ENCODE results near the gene HIP1R.

The HIP1R gene

GRCh38 chr12:122871851-122872780 is 36.9 kb downstream of the HIP1R start:
- Histone ChIP-seq H3K4me1 (ENCODE audit: control insufficient read depth, insufficient read depth, low read length) (peaks cover 25% of the 10 kb centered on the region), H3K36me3 (ENCODE audit: control insufficient read depth in 2 of 2, insufficient read depth in 1 of 2, low read length in 2 of 2) (peaks cover 0 to 39% of the 10 kb centered on the region in 2 experiments; a peak in 2 of 3 replicates), H3K4me3 (ENCODE audit: low read depth, low read length) (no peak overlapping the region), H3K9me3 (ENCODE audit: control insufficient read depth, insufficient read depth, low read depth, low read length) (no peaks in the 10 kb centered on the region), H3K27ac (ENCODE audit: extremely low read depth, low read depth, low read length) (no peak overlapping the region)
- TF ChIP-seq ZNF292 (tag by site-specific recombination; IDR thresholded peaks at IDR 0.05; ENCODE audit: borderline replicate concordance, low read depth) = no peak
- TF ChIP-seq ZNF354C (tag by site-specific recombination; IDR thresholded peaks at IDR 0.05; ENCODE audit: borderline replicate concordance, low read depth) = no peak
- TF ChIP-seq ZNF600 (tag by site-specific recombination; IDR thresholded peaks at IDR 0.05) = peak; percentile 50
- TF ChIP-seq ZNF18 (tag by site-specific recombination; IDR thresholded peaks at IDR 0.05) = 0 out of 2 replicates have a peak, but pooled peaks have one; percentile 17
- TF ChIP-seq ZNF341 (tag by site-specific recombination; IDR thresholded peaks at IDR 0.05; ENCODE audit: low read depth) = peak; percentile 70; the same call in 1 of the 2 replicates
- 0 out of 2 replicates have a peak, but pooled peaks have one; percentile 40 for TF ChIP-seq IKZF3 (tag by site-specific recombination; IDR thresholded peaks at IDR 0.05)
- no peak for TF ChIP-seq ZNF366 (tag by site-specific recombination; conservative IDR thresholded peaks at IDR 0.05)
- 0 out of 2 replicates have a peak, but pooled peaks have one; percentile 8 for TF ChIP-seq GLIS1 (tag by site-specific recombination; IDR thresholded peaks at IDR 0.05)
- TF ChIP-seq ZBTB17 (tag by site-specific recombination; IDR thresholded peaks at IDR 0.05) = peak; percentile 35; the same call in 1 of the 2 replicates
- TF ChIP-seq HIC1 (tag by site-specific recombination; IDR thresholded peaks at IDR 0.05) = peak; percentile 26; the same call in 1 of the 2 replicates
- TF ChIP-seq ZBTB48 (tag by site-specific recombination; IDR thresholded peaks at IDR 0.05) = peak; percentile 72; the same call in 1 of the 2 replicates
- TF ChIP-seq ZIC2 (tag by site-specific recombination; IDR thresholded peaks at IDR 0.05) = peak; percentile 56
- POLR2A ChIA-PET = no interaction called here
- CTCF ChIA-PET = interaction anchor here (0.6 to 3.1 kb wide), 4 partner anchors 8 to 398 kb away, joined by 3 to 11 read pairs (median 3); no protein-coding TSS in a partner anchor

GRCh38 chr12:122872815-122873361 is 37.6 kb downstream of the HIP1R start:
- CTCF ChIA-PET = interaction anchor here (0.6 to 3.1 kb wide), 3 partner anchors 8 to 398 kb away, joined by 3 to 11 read pairs (median 3); no protein-coding TSS in a partner anchor

More at GRCh38 chr12:122872815-122873361, 37.6 kb downstream of the HIP1R start:
- Histone ChIP-seq H3K4me1 (ENCODE audit: control insufficient read depth, insufficient read depth, low read length) (peaks cover 32% of the 10 kb centered on the region), H3K9me3 (ENCODE audit: control insufficient read depth, insufficient read depth, low read depth, low read length) (no peaks in the 10 kb centered on the region), H3K4me3 (ENCODE audit: low read depth, low read length) (no peak overlapping the region), H3K27ac (ENCODE audit: extremely low read depth, low read depth, low read length) (no peak overlapping the region), H3K36me3 (ENCODE audit: control insufficient read depth in 2 of 2, insufficient read depth in 1 of 2, low read length in 2 of 2) (peaks cover 0 to 33% of the 10 kb centered on the region in 2 experiments; a peak in 2 of 3 replicates)
- POLR2A ChIA-PET = no interaction called here
- TF ChIP-seq ZNF747 (tag by site-specific recombination; IDR thresholded peaks at IDR 0.05) = no peak
- TF ChIP-seq SCRT2 (tag by site-specific recombination; IDR thresholded peaks at IDR 0.05) = no peak
- TF ChIP-seq ZSCAN4 (tag by site-specific recombination; IDR thresholded peaks at IDR 0.05) = no peak
- TF ChIP-seq ZNF600 (tag by site-specific recombination; IDR thresholded peaks at IDR 0.05) = 0 out of 2 replicates have a peak, but pooled peaks have one; percentile 30

Measured in HEK293 (cell line).